HepG2 (cell line): Measurements from ENCODE around the gene HMCN2. TPM values are rescaled to one million over a fixed set of nuclear protein-coding genes. Genes with fewer than 3 reads are reported as not detected.

Experiments
- RFXAP ChIP-seq: sonication (generic); formaldehyde crosslinking; IDR thresholded peaks from 2 replicates; pipeline ENCODE4 v1.4.0; 2020; ENCODE audit warnings: missing genetic modification reagents, borderline replicate concordance
- RXRB ChIP-seq: IDR thresholded peaks from 2 replicates; pipeline ENCODE4 v1.6.1; 2016; ENCODE audit warnings: borderline replicate concordance, missing genetic modification reagents, missing compliant biosample characterization
- STAG1 ChIP-seq: sonication (generic); formaldehyde crosslinking; IDR thresholded peaks from 2 replicates; pipeline ENCODE4 v1.4.0; 2020; ENCODE audit warnings: missing genetic modification reagents
- TGIF2 ChIP-seq: IDR thresholded peaks from 2 replicates; pipeline ENCODE4 v1.6.1; 2016; ENCODE audit warnings: control low read depth, missing compliant biosample characterization
- ZKSCAN8 ChIP-seq: IDR thresholded peaks from 2 replicates; pipeline ENCODE4 v1.6.1; 2016; ENCODE audit warnings: borderline replicate concordance, missing genetic modification reagents, missing compliant biosample characterization
- ZNF335 ChIP-seq: sonication (generic); formaldehyde crosslinking; IDR thresholded peaks from 2 replicates; pipeline ENCODE4 v1.4.0; 2020; ENCODE audit warnings: missing genetic modification reagents
- polyA plus RNA-seq, 8 experiments: library from polyadenylated mRNA; depleted of rRNA in 3 of 8; stranded (reverse) in 7 of 8; unstranded in 1 of 8; fragments of >200 nt; fragmentation: Illumina TruSeq in 4 of 8; extraction: Trizol in 4 of 8; gene quantifications; 2 replicates each; pipeline versions ENCODE4 v1.2.1 to v1.2.3, GENCODE V29; 2011 to 2016; ENCODE audit warnings: low read depth in 4 of 8, missing spikeins in 1 of 8, mixed read lengths in 1 of 8; ENCODE audit not compliant: insufficient read depth in 1 of 8
- total RNA-seq, 5 experiments: library from RNA; depleted of rRNA; stranded (reverse); fragments of >200 nt; fragmentation: Illumina TruSeq; extraction: Trizol; gene quantifications; 2 replicates each; pipeline ENCODE4 v1.2.3, GENCODE V29; 2016; ENCODE audit warnings: low read depth in 1 of 5
- TF ChIP-seq, protein P1 (sequence below): sonication (generic); formaldehyde crosslinking; IDR thresholded peaks from 2 replicates; pipeline ENCODE4 v1.5.0; 2020; ENCODE audit warnings: mild to moderate bottlenecking, missing genetic modification reagents, moderate library complexity
- TF ChIP-seq, protein P2 (sequence below): sonication (generic); formaldehyde crosslinking; IDR thresholded peaks from 2 replicates; pipeline ENCODE4 v1.4.0; 2020; ENCODE audit warnings: missing genetic modification reagents, borderline replicate concordance

Gene HMCN2
- total and polyA plus RNA-seq, 2 of the 13 experiments (the other 11 are each of a cell fraction or from before 2014, with no cell fraction given): 0.09 TPM; not detected in 1

DNA sequence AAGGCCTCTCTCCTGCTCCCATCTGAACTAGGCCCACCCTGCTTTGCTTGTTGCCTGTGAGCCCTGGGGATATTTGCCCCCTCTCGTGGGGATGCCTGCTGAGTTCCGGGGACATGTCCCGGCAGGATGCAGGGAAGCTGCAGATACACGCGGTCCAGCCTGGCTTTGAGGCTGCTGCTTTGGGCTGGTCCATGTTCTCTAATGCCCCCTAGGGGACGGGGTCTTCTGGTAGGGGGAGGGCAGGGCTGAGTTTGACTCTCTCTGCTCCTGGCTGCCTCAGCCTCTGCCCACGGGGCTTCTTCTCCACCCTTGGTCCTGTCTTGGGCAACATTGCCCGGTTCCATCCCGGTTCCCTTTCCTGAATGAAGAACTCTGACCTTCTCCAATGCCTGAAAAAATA, 94.3 kb downstream of the HMCN2 start (continued):
- peak; percentile 24; the same call in 1 of the 2 replicates for TF ChIP-seq STAG1
- TF ChIP-seq, protein P1, sequence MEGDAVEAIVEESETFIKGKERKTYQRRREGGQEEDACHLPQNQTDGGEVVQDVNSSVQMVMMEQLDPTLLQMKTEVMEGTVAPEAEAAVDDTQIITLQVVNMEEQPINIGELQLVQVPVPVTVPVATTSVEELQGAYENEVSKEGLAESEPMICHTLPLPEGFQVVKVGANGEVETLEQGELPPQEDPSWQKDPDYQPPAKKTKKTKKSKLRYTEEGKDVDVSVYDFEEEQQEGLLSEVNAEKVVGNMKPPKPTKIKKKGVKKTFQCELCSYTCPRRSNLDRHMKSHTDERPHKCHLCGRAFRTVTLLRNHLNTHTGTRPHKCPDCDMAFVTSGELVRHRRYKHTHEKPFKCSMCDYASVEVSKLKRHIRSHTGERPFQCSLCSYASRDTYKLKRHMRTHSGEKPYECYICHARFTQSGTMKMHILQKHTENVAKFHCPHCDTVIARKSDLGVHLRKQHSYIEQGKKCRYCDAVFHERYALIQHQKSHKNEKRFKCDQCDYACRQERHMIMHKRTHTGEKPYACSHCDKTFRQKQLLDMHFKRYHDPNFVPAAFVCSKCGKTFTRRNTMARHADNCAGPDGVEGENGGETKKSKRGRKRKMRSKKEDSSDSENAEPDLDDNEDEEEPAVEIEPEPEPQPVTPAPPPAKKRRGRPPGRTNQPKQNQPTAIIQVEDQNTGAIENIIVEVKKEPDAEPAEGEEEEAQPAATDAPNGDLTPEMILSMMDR (CRISPR knock-in tag): peak; percentile 28; the same call in 1 of the 2 replicates
- no peak for TF ChIP-seq RXRB (CRISPR knock-in tag)
- TF ChIP-seq ZKSCAN8: no peak
- no peak for TF ChIP-seq RFXAP (CRISPR knock-in tag)
- no peak for TF ChIP-seq ZNF335 (CRISPR knock-in tag)
- TF ChIP-seq TGIF2 (CRISPR knock-in tag): no peak
- TF ChIP-seq, protein P2, sequence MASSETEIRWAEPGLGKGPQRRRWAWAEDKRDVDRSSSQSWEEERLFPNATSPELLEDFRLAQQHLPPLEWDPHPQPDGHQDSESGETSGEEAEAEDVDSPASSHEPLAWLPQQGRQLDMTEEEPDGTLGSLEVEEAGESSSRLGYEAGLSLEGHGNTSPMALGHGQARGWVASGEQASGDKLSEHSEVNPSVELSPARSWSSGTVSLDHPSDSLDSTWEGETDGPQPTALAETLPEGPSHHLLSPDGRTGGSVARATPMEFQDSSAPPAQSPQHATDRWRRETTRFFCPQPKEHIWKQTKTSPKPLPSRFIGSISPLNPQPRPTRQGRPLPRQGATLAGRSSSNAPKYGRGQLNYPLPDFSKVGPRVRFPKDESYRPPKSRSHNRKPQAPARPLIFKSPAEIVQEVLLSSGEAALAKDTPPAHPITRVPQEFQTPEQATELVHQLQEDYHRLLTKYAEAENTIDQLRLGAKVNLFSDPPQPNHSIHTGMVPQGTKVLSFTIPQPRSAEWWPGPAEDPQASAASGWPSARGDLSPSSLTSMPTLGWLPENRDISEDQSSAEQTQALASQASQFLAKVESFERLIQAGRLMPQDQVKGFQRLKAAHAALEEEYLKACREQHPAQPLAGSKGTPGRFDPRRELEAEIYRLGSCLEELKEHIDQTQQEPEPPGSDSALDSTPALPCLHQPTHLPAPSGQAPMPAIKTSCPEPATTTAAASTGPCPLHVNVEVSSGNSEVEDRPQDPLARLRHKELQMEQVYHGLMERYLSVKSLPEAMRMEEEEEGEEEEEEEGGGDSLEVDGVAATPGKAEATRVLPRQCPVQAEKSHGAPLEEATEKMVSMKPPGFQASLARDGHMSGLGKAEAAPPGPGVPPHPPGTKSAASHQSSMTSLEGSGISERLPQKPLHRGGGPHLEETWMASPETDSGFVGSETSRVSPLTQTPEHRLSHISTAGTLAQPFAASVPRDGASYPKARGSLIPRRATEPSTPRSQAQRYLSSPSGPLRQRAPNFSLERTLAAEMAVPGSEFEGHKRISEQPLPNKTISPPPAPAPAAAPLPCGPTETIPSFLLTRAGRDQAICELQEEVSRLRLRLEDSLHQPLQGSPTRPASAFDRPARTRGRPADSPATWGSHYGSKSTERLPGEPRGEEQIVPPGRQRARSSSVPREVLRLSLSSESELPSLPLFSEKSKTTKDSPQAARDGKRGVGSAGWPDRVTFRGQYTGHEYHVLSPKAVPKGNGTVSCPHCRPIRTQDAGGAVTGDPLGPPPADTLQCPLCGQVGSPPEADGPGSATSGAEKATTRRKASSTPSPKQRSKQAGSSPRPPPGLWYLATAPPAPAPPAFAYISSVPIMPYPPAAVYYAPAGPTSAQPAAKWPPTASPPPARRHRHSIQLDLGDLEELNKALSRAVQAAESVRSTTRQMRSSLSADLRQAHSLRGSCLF: no peak
